HCT116 (cell line): ENCODE measurements around the gene CACNA2D3. TPM values are rescaled to one million over a fixed set of nuclear protein-coding genes. Genes with fewer than 3 reads are reported as not detected.

Source experiments
- ATAC-seq: fragments of 200-7000 bp; cut with Tn5 transposase; 2 replicates; pipeline ENCODE4 v1.9.1; 2020; ENCODE audit warnings: mild to moderate bottlenecking, moderate library complexity
- BruUV-seq: library from RNA; stranded (reverse); fragments of 400-500 nt; replicated peaks from 2 replicates; lab custom pipeline; 2021; lab: Mats Ljungman, UMichigan
- CTCF ChIA-PET: fragments of 300-600 bp; sonication (Branson Sonifier 250); formaldehyde crosslinking; loops from one replicate; lab custom pipeline; 2021; ENCODE audit warnings: antibody characterized with exemption; lab: Charles Lee
- POLR2A ChIA-PET: fragments of 300-600, 350-600 bp; sonication (Branson Sonifier 250); formaldehyde crosslinking; loops from one replicate; lab custom pipeline; 2021; ENCODE audit warnings: antibody characterized with exemption; lab: Charles Lee
- RAD21 ChIA-PET, 2 experiments: fragments of 300-600 bp; sonication (Branson Sonifier 250); formaldehyde crosslinking; loops; one replicate each; lab custom pipeline; 2023; ENCODE audit warnings: low total read pairs in 2 of 2; ENCODE audit not compliant: uncharacterized antibody in 2 of 2, unreplicated experiment in 2 of 2, low non-redundant PET in 1 of 2; lab: Charles Lee
- DNase-seq: peaks from one replicate; pipeline ENCODE4 v3.0.0-alpha.2; 2010; ENCODE audit warnings: low read depth, low spot score
- H2AFZ ChIP-seq: fragments of 200-600 bp; shearing (Covaris generic), sonication (generic); 2 replicates; pipeline ENCODE4 v1.6.1; 2017; ENCODE audit warnings: low read depth, mixed run types, mixed read lengths, antibody characterized with exemption, low read length; ENCODE audit not compliant: poor library complexity, severe bottlenecking
- H3K27ac ChIP-seq: 2 replicates; pipeline ENCODE4 v1.5.1; 2012; ENCODE audit warnings: low read depth, low read length
- H3K27me3 ChIP-seq: fragments of 200-600 bp; sonication (generic); 2 replicates; pipeline ENCODE4 v1.6.1; 2016; ENCODE audit warnings: mixed run types, low read length, mixed read lengths; ENCODE audit not compliant: insufficient read depth
- H3K36me3 ChIP-seq, 2 experiments: fragments of 200-500 bp in 1 of 2; fragments of 200-600 bp in 1 of 2; sonication (Bioruptor generic) in 1 of 2; sonication (generic) in 1 of 2; 2 replicates each; pipeline versions ENCODE4 v1.5.1 to v1.6.1; 2014 to 2016; ENCODE audit warnings: low read length in 2 of 2, inconsistent platforms in 1 of 2, mixed read lengths in 1 of 2, mixed run types in 1 of 2; ENCODE audit not compliant: insufficient read depth in 2 of 2, control insufficient read depth in 1 of 2
- H3K4me1 ChIP-seq, 2 experiments: fragments of 200-600 bp in 1 of 2; sonication (generic) in 1 of 2; 2 replicates each; pipeline versions ENCODE4 v1.5.1 to v1.6.1; 2012 to 2017; ENCODE audit warnings: low read length in 2 of 2, inconsistent platforms in 1 of 2, mild to moderate bottlenecking in 1 of 2, mixed read lengths in 1 of 2, mixed run types in 1 of 2, moderate library complexity in 1 of 2; ENCODE audit not compliant: insufficient read depth in 2 of 2, control insufficient read depth in 1 of 2
- H3K4me2 ChIP-seq: fragments of 200-600 bp; sonication (generic); 2 replicates; pipeline ENCODE4 v1.6.1; 2017; ENCODE audit warnings: mixed run types, low read length, mixed read lengths
- H3K4me3 ChIP-seq, 2 experiments: fragments of 200-600 bp in 1 of 2; sonication (generic) in 1 of 2; replicated peaks in 1 of 2; 2 replicates each; pipeline ENCODE4 v1.5.1; 2011 to 2016; ENCODE audit warnings: low read length in 2 of 2, control low read depth in 1 of 2, low read depth in 1 of 2, mild to moderate bottlenecking in 1 of 2, mixed read lengths in 1 of 2, mixed run types in 1 of 2
- H3K79me2 ChIP-seq: fragments of 200-600 bp; sonication (generic); 2 replicates; pipeline ENCODE4 v1.6.1; 2017; ENCODE audit warnings: mild to moderate bottlenecking, mixed run types, low read length, moderate library complexity, mixed read lengths; ENCODE audit not compliant: insufficient read depth
- H3K9ac ChIP-seq: fragments of 200-600 bp; sonication (generic); 2 replicates; pipeline ENCODE4 v1.6.1; 2016; ENCODE audit warnings: low read length, mixed read lengths
- H3K9me2 ChIP-seq: fragments of 200-600 bp; sonication (generic), shearing (Covaris generic); 2 replicates; pipeline ENCODE4 v1.6.1; 2017; ENCODE audit warnings: mixed run types, mild to moderate bottlenecking, moderate library complexity; ENCODE audit not compliant: insufficient read depth
- H3K9me3 ChIP-seq, 2 experiments: fragments of 200-500 bp in 1 of 2; fragments of 200-600 bp in 1 of 2; sonication (Bioruptor generic) in 1 of 2; sonication (generic) in 1 of 2; 2 replicates each; pipeline ENCODE4 v1.6.1; 2014 to 2017; ENCODE audit warnings: low read length in 2 of 2, mixed read lengths in 2 of 2, inconsistent platforms in 1 of 2, low read depth in 1 of 2, mild to moderate bottlenecking in 1 of 2, mixed run types in 1 of 2, moderate library complexity in 1 of 2; ENCODE audit not compliant: control insufficient read depth in 1 of 2, insufficient read depth in 1 of 2
- H4K20me1 ChIP-seq: fragments of 200-600 bp; sonication (generic), shearing (Covaris generic); 2 replicates; pipeline ENCODE4 v1.6.1; 2017; ENCODE audit warnings: mixed run types, mild to moderate bottlenecking, moderate library complexity; ENCODE audit not compliant: insufficient read depth
- CBX3 ChIP-seq: IDR thresholded peaks from 2 replicates; pipeline ENCODE4 v1.6.1; 2012; ENCODE audit warnings: low read depth
- CTCF ChIP-seq, 3 experiments: fragments of 200-600 bp in 1 of 3; sonication (generic) in 1 of 3; IDR thresholded peaks in 2 of 3; conservative IDR thresholded peaks in 1 of 3; 2 replicates each; pipeline ENCODE4 v1.5.1; 2012 to 2017; ENCODE audit warnings: low read depth in 2 of 3, low read length in 2 of 3, antibody characterized with exemption in 1 of 3, borderline replicate concordance in 1 of 3, control low read depth in 1 of 3, mild to moderate bottlenecking in 1 of 3, mixed read lengths in 1 of 3, mixed run types in 1 of 3, moderate library complexity in 1 of 3; ENCODE audit not compliant: insufficient read depth in 1 of 3
- ELF1 ChIP-seq: IDR thresholded peaks from 2 replicates; pipeline ENCODE4 v1.6.1; 2012; ENCODE audit warnings: low read depth, borderline replicate concordance
- EZH2 ChIP-seq: fragments of 200-600 bp; sonication (generic); IDR thresholded peaks from 2 replicates; pipeline ENCODE4 v1.6.1; 2017; ENCODE audit warnings: antibody characterized with exemption, mixed run types
- EZH2phosphoT487 ChIP-seq: fragments of 200-600 bp; IDR thresholded peaks from 2 replicates; pipeline ENCODE4 v1.6.1; 2018; ENCODE audit warnings: antibody characterized with exemption, borderline replicate concordance
- MAX ChIP-seq: IDR thresholded peaks from 2 replicates; pipeline ENCODE4 v1.6.1; 2012
- POLR2A ChIP-seq: IDR thresholded peaks from 2 replicates; pipeline ENCODE4 v1.7.0; 2011; ENCODE audit warnings: borderline replicate concordance; ENCODE audit not compliant: insufficient read depth, insufficient read length; ENCODE audit errors: extremely low read depth
- POLR2AphosphoS5 ChIP-seq: IDR thresholded peaks from 2 replicates; pipeline ENCODE4 v1.6.1; 2011; ENCODE audit warnings: mild to moderate bottlenecking, low read depth, low read length, moderate library complexity
- RAD21 ChIP-seq: IDR thresholded peaks from 2 replicates; pipeline ENCODE4 v1.6.1; 2012; ENCODE audit warnings: low read depth, mild to moderate bottlenecking
- REST ChIP-seq: IDR thresholded peaks from 2 replicates; pipeline ENCODE4 v1.6.1; 2012; ENCODE audit warnings: low read depth
- SIN3A ChIP-seq: IDR thresholded peaks from 2 replicates; pipeline ENCODE4 v1.6.1; 2012; ENCODE audit warnings: low read depth
- SP1 ChIP-seq: IDR thresholded peaks from 2 replicates; pipeline ENCODE4 v1.6.1; 2012; ENCODE audit warnings: low read depth
- SRF ChIP-seq: IDR thresholded peaks from 2 replicates; pipeline ENCODE4 v1.6.1; 2012; ENCODE audit warnings: low read depth
- YY1 ChIP-seq: IDR thresholded peaks from 2 replicates; pipeline ENCODE4 v1.6.1; 2011; ENCODE audit warnings: low read length, low read depth, moderate library complexity, mild to moderate bottlenecking; ENCODE audit not compliant: insufficient replicate concordance; ENCODE audit errors: extremely low read depth
- ZBTB33 ChIP-seq: IDR thresholded peaks from 2 replicates; pipeline ENCODE4 v1.6.1; 2011; ENCODE audit warnings: mild to moderate bottlenecking, low read length, moderate library complexity; ENCODE audit not compliant: insufficient replicate concordance; ENCODE audit errors: extremely low read depth
- intact Hi-C: fragments of 100-400 bp; cut with micrococcal nuclease; formaldehyde crosslinking; loops from 2 replicates; pipeline ENCODE4 v1.10.0; 2022
- total RNA-seq: library from RNA; stranded (reverse); gene quantifications from one replicate; pipeline ENCODE4 v1.2.1, GENCODE V29; 2021; ENCODE audit not compliant: unreplicated experiment

Gene CACNA2D3
- total RNA-seq, 1 experiment from 2014 or later: 0.20 TPM

GRCh38 chr3:54967731-54968161 is 845.4 kb downstream of the CACNA2D3 start:
- BruUV-seq: no TSS peak
- Histone ChIP-seq H4K20me1 (no peaks in the 10 kb centered on the region), H3K9me3 (peaks cover 0 to 3% of the 10 kb centered on the region in 2 experiments; a peak in 2 of 4 replicates), H3K27ac (no peak overlapping the region), H3K9ac (no peak overlapping the region), H3K4me2 (no peak overlapping the region), H3K4me1 (no peaks in the 10 kb centered on the region), H3K9me2 (no peaks in the 10 kb centered on the region), H3K27me3 (no peaks in the 10 kb centered on the region), H3K79me2 (no peaks in the 10 kb centered on the region), H3K4me3 (no peak overlapping the region), H2AFZ (no peak overlapping the region), H3K36me3 (no peaks in the 10 kb centered on the region)
- no peak for ATAC-seq
- ChIA-PET RAD21 (no interaction called here), CTCF (no interaction called here), POLR2A (no interaction called here)
- TF ChIP-seq CTCF (IDR thresholded peaks at IDR 0.05 in 2 of 3, conservative IDR thresholded peaks at IDR 0.05 in 1 of 3; ENCODE audit: borderline replicate concordance in 1 of 3, insufficient read depth in 1 of 3, low read depth in 2 of 3, low read length in 2 of 3): no peak
- no peak for TF ChIP-seq SRF
- no peak for TF ChIP-seq SIN3A
- no peak for TF ChIP-seq POLR2A
- TF ChIP-seq RAD21: no peak
- no peak for TF ChIP-seq ZBTB33
- no peak for TF ChIP-seq EZH2phosphoT487
- no peak for TF ChIP-seq ELF1
- no peak for TF ChIP-seq CBX3
- no peak for TF ChIP-seq SP1
- no peak for TF ChIP-seq POLR2AphosphoS5
- no peak for TF ChIP-seq MAX
- no peak for TF ChIP-seq EZH2
- no peak for TF ChIP-seq YY1
- TF ChIP-seq REST: no peak
- intact Hi-C loops: no loop called here
- no peak for DNase-seq
